GM08714 (cell line): Measurements from ENCODE around the gene SPEF1.

Experiments used
- H3K4me3 ChIP-seq: fragments of 200-500 bp; sonication (Bioruptor generic); 2 replicates; pipeline ENCODE4 v1.5.1; 2014; ENCODE audit warnings: mild to moderate bottlenecking, low read length, inconsistent platforms
- ZNF274 ChIP-seq: IDR thresholded peaks from 2 replicates; pipeline ENCODE4 v1.6.1; 2012; ENCODE audit warnings: mild to moderate bottlenecking, low read depth, low read length

Gene SPEF1

GRCh38 chr20:3814928-3815495 lies 33.8 kb upstream of the SPEF1 start:
- no peak for TF ChIP-seq ZNF274

GRCh38 chr20:3813848-3814581 lies 32.8 kb upstream of the SPEF1 start:
- TF ChIP-seq ZNF274, result no peak

More at GRCh38 chr20:3814928-3815495, 33.8 kb upstream of the SPEF1 start:
- no peak overlapping the region for H3K4me3 ChIP-seq

GRCh38 chr20:3812975-3813847 lies 32.0 kb upstream of the SPEF1 start:
- TF ChIP-seq ZNF274, result no peak

More at GRCh38 chr20:3813848-3814581, 32.8 kb upstream of the SPEF1 start:
- no peak overlapping the region for H3K4me3 ChIP-seq

GRCh38 chr20:3812259-3812681 lies 31.0 kb upstream of the SPEF1 start:
- TF ChIP-seq ZNF274, result no peak
- H3K4me3 ChIP-seq, result no peak overlapping the region

More at GRCh38 chr20:3812975-3813847, 32.0 kb upstream of the SPEF1 start:
- no peak overlapping the region for H3K4me3 ChIP-seq

- H3K4me3 ChIP-seq, result no peak overlapping the region
- no peak for TF ChIP-seq ZNF274
These were observed 30.4 kb upstream of the SPEF1 start for GRCh38 chr20:3811467-3812258.

- no peak overlapping the region for H3K4me3 ChIP-seq
- no peak for TF ChIP-seq ZNF274
These were observed 27.3 kb upstream of the SPEF1 start for GRCh38 chr20:3808544-3808943.

- TF ChIP-seq ZNF274, result no peak
- no peak overlapping the region for H3K4me3 ChIP-seq
These were observed 23.5 kb upstream of the SPEF1 start for GRCh38 chr20:3804781-3805180.

GRCh38 chr20:3804254-3804751 lies 23.1 kb upstream of the SPEF1 start:
- no peak for TF ChIP-seq ZNF274
- no peak overlapping the region for H3K4me3 ChIP-seq

GRCh38 chr20:3803854-3804253 lies 22.6 kb upstream of the SPEF1 start:
- TF ChIP-seq ZNF274, result no peak
- no peak overlapping the region for H3K4me3 ChIP-seq

- no peak overlapping the region for H3K4me3 ChIP-seq
- TF ChIP-seq ZNF274, result no peak
These were observed 22.0 kb upstream of the SPEF1 start for GRCh38 chr20:3803289-3803688.

- H3K4me3 ChIP-seq, result no peak overlapping the region
- TF ChIP-seq ZNF274, result no peak
These were observed 21.4 kb upstream of the SPEF1 start for GRCh38 chr20:3802524-3803239.

- TF ChIP-seq ZNF274, result no peak
- no peak overlapping the region for H3K4me3 ChIP-seq
These were observed 20.6 kb upstream of the SPEF1 start for GRCh38 chr20:3801846-3802245.

- TF ChIP-seq ZNF274, result no peak
- no peak overlapping the region for H3K4me3 ChIP-seq
These were observed 20.1 kb upstream of the SPEF1 start for GRCh38 chr20:3801299-3801698.
